Measurements from ENCODE around the gene DYNLRB2. TPM values are rescaled to one million over a fixed set of nuclear protein-coding genes. Genes with fewer than 3 reads are reported as not detected.

Gene DYNLRB2
- total RNA-seq: 2.0 TPM in 1 of 2 replicates, not detected in the other

DNA sequence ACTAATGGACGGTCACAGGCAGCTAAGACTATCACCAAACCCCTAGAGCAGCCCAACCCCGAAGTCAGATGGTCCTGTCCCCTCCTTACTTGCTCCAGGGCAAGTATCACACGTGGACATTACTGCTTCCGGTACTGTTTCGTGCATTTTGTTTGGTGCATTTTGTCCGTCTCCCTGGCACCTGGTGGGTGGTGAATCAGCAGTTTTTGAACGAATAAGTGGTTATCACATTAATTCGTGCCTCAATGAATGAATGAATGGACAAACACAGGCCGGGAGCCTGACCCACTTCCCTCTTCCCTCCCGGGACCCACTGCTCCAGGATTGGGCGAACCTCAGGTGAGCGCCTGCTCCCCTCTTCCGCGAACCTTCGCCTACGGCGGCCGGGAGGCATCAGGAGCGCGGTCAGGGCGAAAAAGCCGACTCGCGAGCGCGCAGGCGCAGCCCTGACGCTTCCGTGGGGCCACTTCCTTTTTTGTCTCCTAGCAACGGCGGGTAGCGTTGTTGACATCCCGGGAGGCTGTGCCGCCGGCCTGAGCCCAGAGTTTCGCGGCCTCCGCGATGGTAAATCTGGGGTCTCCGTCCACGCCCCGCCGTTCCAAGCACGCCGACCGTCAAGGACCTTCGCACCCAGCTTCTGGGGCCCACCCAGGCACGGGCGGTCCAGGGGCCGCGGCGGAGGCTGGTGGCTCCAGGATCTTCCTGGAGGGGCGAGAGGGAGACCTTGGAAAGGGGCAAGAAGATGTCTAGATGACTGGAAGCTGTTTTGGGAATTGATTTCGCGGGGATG lies at the start of gene DYNLRB2:
DYNLRB2 (plus strand) TSS at position 478 of the 790 bp plus-strand sequence; CDS start at position 562, 84 bp downstream.

